Sigmoid colon (tissue), 3 donors: ENCODE measurements around the gene RNU7-1.

Source experiments
- CTCF ChIP-seq, 4 experiments: fragments of 450-650 bp in 3 of 4; fragments of 200-600 bp in 1 of 4; IDR thresholded peaks; one replicate each; pipeline ENCODE4 v1.5.1; 2016 to 2019; ENCODE audit warnings: antibody characterized with exemption in 4 of 4, mild to moderate bottlenecking in 3 of 4, moderate library complexity in 2 of 4
- POLR2A ChIP-seq, 2 donors: fragments of 450-650 bp; IDR thresholded peaks; one replicate each; pipeline ENCODE4 v1.6.1; 2016; ENCODE audit warnings: antibody characterized with exemption in 2 of 2, mild to moderate bottlenecking in 2 of 2, moderate library complexity in 2 of 2

DNA sequence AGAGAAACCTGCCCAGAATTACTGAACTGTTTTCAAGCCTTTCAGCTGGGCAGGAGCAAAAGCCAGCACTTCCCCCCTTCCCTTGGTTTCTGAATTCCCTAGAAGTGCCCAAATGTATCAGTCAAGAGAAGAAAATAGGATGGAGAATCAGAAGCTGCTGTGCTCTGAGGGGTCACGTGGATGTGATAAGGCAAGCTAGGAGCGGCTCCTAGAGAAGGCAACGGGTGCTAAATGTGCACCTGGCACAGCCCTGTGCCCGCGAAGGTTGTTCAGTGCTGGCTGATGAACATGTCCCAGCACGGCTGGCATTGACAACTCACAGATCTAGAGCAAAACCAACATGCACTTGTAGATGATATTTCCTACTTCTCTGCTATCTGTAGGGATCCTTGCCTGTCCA, 35.4 kb downstream of the RNU7-1 start:
- TF ChIP-seq CTCF (IDR thresholded peaks at IDR 0.05), result no peak
- no peak for TF ChIP-seq POLR2A (IDR thresholded peaks at IDR 0.05)
